Keratinocyte (primary cell): Measurements from ENCODE around the gene ADGRD1.

Source experiments
- EZH2 ChIP-seq: IDR thresholded peaks from one replicate; pipeline ENCODE4 v1.6.1; 2012; ENCODE audit warnings: inconsistent platforms, mild to moderate bottlenecking, low read length, moderate library complexity
- TF ChIP-seq, protein P1 (sequence below), 3 experiments: IDR thresholded peaks in 1 of 3; conservative IDR thresholded peaks in 1 of 3; optimal IDR thresholded peaks in 1 of 3; 2 replicates in 2 of 3; 3 replicates in 1 of 3; pipeline versions ENCODE3 to v1.5.1; 2011; ENCODE audit warnings: low read length in 3 of 3, mild to moderate bottlenecking in 3 of 3, moderate library complexity in 2 of 3, control low read depth in 1 of 3, inconsistent platforms in 1 of 3; ENCODE audit not compliant: insufficient read depth in 2 of 3; ENCODE audit errors: extremely low read depth in 1 of 3

DNA sequence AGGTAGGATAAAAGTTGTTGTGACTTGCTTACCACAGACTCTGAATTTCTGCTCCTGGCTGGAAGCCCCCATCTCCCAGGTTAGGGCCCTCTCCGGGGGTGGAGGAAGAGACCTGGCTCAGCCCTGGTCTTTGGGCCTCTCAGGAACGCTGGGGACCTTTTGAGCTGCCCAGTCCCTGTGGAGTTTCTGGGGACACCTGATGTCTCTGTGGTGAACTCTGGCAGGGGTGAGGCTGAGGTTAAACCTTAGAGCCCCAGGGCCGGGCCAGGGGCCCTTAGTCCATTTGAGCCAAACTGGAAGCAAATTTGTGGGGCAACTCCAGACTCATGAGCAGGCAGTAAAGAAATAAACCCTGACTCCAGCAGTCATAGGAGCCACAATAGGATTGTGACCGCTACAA lies 112.1 kb downstream of the ADGRD1 start:
- TF ChIP-seq, protein P1, sequence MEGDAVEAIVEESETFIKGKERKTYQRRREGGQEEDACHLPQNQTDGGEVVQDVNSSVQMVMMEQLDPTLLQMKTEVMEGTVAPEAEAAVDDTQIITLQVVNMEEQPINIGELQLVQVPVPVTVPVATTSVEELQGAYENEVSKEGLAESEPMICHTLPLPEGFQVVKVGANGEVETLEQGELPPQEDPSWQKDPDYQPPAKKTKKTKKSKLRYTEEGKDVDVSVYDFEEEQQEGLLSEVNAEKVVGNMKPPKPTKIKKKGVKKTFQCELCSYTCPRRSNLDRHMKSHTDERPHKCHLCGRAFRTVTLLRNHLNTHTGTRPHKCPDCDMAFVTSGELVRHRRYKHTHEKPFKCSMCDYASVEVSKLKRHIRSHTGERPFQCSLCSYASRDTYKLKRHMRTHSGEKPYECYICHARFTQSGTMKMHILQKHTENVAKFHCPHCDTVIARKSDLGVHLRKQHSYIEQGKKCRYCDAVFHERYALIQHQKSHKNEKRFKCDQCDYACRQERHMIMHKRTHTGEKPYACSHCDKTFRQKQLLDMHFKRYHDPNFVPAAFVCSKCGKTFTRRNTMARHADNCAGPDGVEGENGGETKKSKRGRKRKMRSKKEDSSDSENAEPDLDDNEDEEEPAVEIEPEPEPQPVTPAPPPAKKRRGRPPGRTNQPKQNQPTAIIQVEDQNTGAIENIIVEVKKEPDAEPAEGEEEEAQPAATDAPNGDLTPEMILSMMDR (optimal IDR thresholded peaks at IDR 0.05 in 1 of 3, IDR thresholded peaks at IDR 0.05 in 1 of 3, conservative IDR thresholded peaks at IDR 0.05 in 1 of 3; ENCODE audit: extremely low read depth in 1 of 3, insufficient read depth in 2 of 3, low read length in 3 of 3): no peak
- TF ChIP-seq EZH2: no peak
